Spleen (tissue), 11 donors: ENCODE data around the gene XPO4. TPM values are rescaled to one million over a fixed set of nuclear protein-coding genes. Genes with fewer than 3 reads are reported as not detected.

Source experiments
- DNase-seq: peaks from one replicate; pipeline ENCODE4 v3.0.0-alpha.2; 2020
- H3K27ac ChIP-seq, 8 donors: fragments of 200-600 bp; sonication (generic) in 7 of 8; 1 replicate in 4 of 8; 2 replicates in 4 of 8; pipeline versions ENCODE4 v1.5.0 to v1.8.0; 2016 to 2021; ENCODE audit warnings: inconsistent platforms in 4 of 8, mild to moderate bottlenecking in 4 of 8, moderate library complexity in 1 of 8
- H3K27me3 ChIP-seq, 7 donors: fragments of 200-600 bp; sonication (generic) in 6 of 7; replicated peaks in 1 of 7; 1 replicate in 4 of 7; 2 replicates in 3 of 7; pipeline versions ENCODE4 v1.5.0 to v1.8.0; 2016 to 2021; ENCODE audit warnings: inconsistent platforms in 3 of 7, mild to moderate bottlenecking in 1 of 7
- H3K36me3 ChIP-seq, 6 donors: fragments of 200-600 bp; sonication (generic) in 5 of 6; 1 replicate in 4 of 6; 2 replicates in 2 of 6; pipeline versions ENCODE4 v1.5.0 to v1.8.0; 2016 to 2021; ENCODE audit warnings: inconsistent platforms in 2 of 6
- H3K4me1 ChIP-seq, 6 donors: fragments of 200-600 bp; sonication (generic) in 5 of 6; 1 replicate in 3 of 6; 2 replicates in 3 of 6; pipeline versions ENCODE4 v1.5.0 to v1.8.0; 2016 to 2021; ENCODE audit warnings: inconsistent platforms in 3 of 6
- H3K4me3 ChIP-seq, 8 donors: fragments of 200-600 bp; sonication (generic) in 7 of 8; 1 replicate in 4 of 8; 2 replicates in 4 of 8; pipeline versions ENCODE4 v1.5.0 to v1.8.0; 2016 to 2021; ENCODE audit warnings: inconsistent platforms in 4 of 8, mild to moderate bottlenecking in 4 of 8, moderate library complexity in 2 of 8
- H3K9me3 ChIP-seq, 8 donors: fragments of 200-600 bp; sonication (generic) in 7 of 8; 1 replicate in 4 of 8; 2 replicates in 4 of 8; pipeline versions ENCODE4 v1.5.0 to v1.8.0; 2016 to 2021; ENCODE audit warnings: inconsistent platforms in 4 of 8
- POLR2A ChIP-seq, 3 donors: fragments of 450-650 bp; IDR thresholded peaks; one replicate each; pipeline ENCODE4 v1.5.1; 2017; ENCODE audit warnings: antibody characterized with exemption in 3 of 3, mild to moderate bottlenecking in 1 of 3
- POLR2AphosphoS5 ChIP-seq, 3 donors: sonication (generic); formaldehyde crosslinking; IDR thresholded peaks; one replicate each; pipeline ENCODE4 v1.5.1; 2017; ENCODE audit warnings: antibody characterized with exemption in 3 of 3
- WGBS, 5 donors: extraction: QIAGEN DNeasy Blood & Tissue Kit in 3 of 5; methylation state at CpG; one replicate each; pipeline versions ENCODE4 v1.1.5 to v1.1.7; 2013 to 2018; 5-methylcytosine and 5-hydroxymethylcytosine counted together
- intact Hi-C: fragments of 100-400 bp; cut with DNase I; formaldehyde crosslinking; loops from one replicate; pipeline ENCODE4 v1.15.0; 2023; ENCODE audit warnings: low total_unique reads
- polyA plus RNA-seq, 3 donors: library from polyadenylated mRNA; stranded (reverse); fragments of 200-250 nt; gene quantifications; one replicate each; pipeline ENCODE4 v1.2.1, GENCODE V29; 2013
- total RNA-seq, 7 donors: library from RNA; depleted of rRNA in 3 of 7; stranded (reverse); fragments of >200 nt in 3 of 7; fragmentation: NEBNext Ultra II Directional in 4 of 7; extraction: Animal tissue kit (Norgen Biotek cat#: 25700) in 4 of 7; gene quantifications; one replicate each; pipeline versions ENCODE4 v1.1.0 to v1.2.1, GENCODE V29; 2016 to 2021
- TF ChIP-seq, protein P1 (sequence below), 11 experiments: fragments of 200-600 bp in 7 of 11; fragments of 450-650 bp in 4 of 11; sonication (generic) in 4 of 11; IDR thresholded peaks in 8 of 11; conservative IDR thresholded peaks in 3 of 11; 1 replicate in 7 of 11; 2 replicates in 4 of 11; pipeline versions ENCODE4 v1.4.0 to v1.8.0; 2016 to 2021; ENCODE audit warnings: antibody characterized with exemption in 11 of 11, inconsistent platforms in 4 of 11, mild to moderate bottlenecking in 1 of 11
- donor health status: healthy with polysubstance abuse.
- donor health status: DM: no; HTN: no; CAD: no; lungs with moderate emphysema.
- donor health status: DM: no; HTN: no; CAD: no.
- donor health status: Bipolar disorder and iron deficiency.
- donor health status: healthy.
- donor health status: DM: no; HTN: no; CAD: no.
- donor health status: DM: yes; HTN: yes; CAD: no.

The XPO4 gene
- total and polyA plus RNA-seq, 10 donors: 3.1 to 23.1 (median 17.5) TPM

DNA sequence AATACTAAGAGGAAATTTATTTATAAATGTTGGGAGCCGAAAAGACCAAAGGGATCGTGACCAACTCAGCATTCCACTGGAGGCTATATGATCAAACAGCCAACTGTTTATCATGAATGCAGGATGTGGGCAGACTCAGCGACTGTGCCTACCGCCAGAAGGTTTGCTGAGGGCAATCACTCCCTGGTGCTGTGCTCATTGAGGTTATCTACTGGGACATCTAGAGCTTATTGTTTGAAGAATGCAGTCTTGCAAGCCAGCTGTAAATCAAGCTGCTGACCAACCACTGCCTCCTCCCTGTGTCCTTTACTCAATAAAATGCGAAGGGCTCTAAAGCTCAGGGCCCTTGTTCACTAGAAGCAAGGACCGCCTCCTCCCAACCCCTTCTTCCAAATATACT, 8.5 kb upstream of the XPO4 start:
- TF ChIP-seq POLR2AphosphoS5 (IDR thresholded peaks at IDR 0.05): no peak
- no peak for TF ChIP-seq POLR2A (IDR thresholded peaks at IDR 0.05)
- TF ChIP-seq, protein P1, sequence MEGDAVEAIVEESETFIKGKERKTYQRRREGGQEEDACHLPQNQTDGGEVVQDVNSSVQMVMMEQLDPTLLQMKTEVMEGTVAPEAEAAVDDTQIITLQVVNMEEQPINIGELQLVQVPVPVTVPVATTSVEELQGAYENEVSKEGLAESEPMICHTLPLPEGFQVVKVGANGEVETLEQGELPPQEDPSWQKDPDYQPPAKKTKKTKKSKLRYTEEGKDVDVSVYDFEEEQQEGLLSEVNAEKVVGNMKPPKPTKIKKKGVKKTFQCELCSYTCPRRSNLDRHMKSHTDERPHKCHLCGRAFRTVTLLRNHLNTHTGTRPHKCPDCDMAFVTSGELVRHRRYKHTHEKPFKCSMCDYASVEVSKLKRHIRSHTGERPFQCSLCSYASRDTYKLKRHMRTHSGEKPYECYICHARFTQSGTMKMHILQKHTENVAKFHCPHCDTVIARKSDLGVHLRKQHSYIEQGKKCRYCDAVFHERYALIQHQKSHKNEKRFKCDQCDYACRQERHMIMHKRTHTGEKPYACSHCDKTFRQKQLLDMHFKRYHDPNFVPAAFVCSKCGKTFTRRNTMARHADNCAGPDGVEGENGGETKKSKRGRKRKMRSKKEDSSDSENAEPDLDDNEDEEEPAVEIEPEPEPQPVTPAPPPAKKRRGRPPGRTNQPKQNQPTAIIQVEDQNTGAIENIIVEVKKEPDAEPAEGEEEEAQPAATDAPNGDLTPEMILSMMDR (IDR thresholded peaks at IDR 0.05 in 8 of 11, conservative IDR thresholded peaks at IDR 0.05 in 3 of 11): no peak
- H3K4me1 ChIP-seq: no peaks in the 10 kb centered on the region
- no peak for DNase-seq
- no peak overlapping the region for H3K4me3 ChIP-seq
- H3K9me3 ChIP-seq: no peaks in the 10 kb centered on the region
- intact Hi-C loops: no loop called here
- H3K27ac ChIP-seq: no peak overlapping the region
- H3K27me3 ChIP-seq: no peaks in the 10 kb centered on the region
- WGBS, 5 donors: 75 to 94% (median 91%) methylated on average over 6 of the region's 6 CpGs
- no peaks in the 10 kb centered on the region for H3K36me3 ChIP-seq

DNA sequence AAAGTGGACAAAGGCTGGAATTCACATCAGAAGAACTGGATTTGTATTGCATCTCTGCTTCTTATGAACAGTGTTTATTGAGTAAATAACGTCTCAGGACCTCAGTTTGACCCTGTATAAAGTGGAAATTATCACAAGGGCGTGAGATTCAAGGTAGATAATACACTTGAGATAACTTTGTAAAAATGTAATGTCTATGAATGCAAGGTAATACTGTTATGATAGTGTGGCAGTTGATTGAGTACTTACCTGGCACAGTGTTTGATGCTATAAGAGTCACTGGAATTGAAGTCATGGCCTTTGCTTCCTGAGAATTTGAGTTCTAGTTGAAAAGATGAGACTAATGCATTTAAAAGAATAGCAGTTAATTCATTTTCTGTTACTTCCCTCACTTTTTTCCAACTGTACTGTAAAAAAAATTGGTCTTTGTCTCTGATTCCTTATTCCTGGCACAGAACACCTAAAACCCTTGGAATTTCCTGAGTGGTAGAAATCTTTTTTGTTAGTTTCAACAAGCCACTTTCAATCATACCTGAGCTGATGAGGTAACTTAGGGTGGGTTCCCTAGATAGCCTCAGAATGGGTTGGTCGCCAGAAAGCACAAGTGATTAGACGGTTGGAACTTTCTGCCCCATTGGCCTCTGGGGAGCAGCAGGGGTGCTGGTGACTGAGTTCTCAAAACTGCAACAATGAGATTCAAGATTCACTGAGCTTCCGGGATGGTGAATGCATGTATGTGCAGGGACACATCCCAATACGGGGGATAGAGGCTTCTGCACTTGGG, 6.4 kb upstream of the XPO4 start:
- WGBS, 5 donors: 71 to 81% (median 74%) methylated on average over 6 of the region's 6 CpGs
- no peak for DNase-seq
- no peaks in the 10 kb centered on the region for H3K27me3 ChIP-seq
- no peak overlapping the region for H3K4me3 ChIP-seq
- no peaks in the 10 kb centered on the region for H3K4me1 ChIP-seq
- H3K36me3 ChIP-seq: no peaks in the 10 kb centered on the region
- no peak overlapping the region for H3K27ac ChIP-seq
- TF ChIP-seq POLR2AphosphoS5 (IDR thresholded peaks at IDR 0.05) (no peak), POLR2A (IDR thresholded peaks at IDR 0.05) (no peak)
- TF ChIP-seq, protein P1 (IDR thresholded peaks at IDR 0.05 in 8 of 11, conservative IDR thresholded peaks at IDR 0.05 in 3 of 11): no peak
- intact Hi-C loops: no loop called here
- H3K9me3 ChIP-seq: no peaks in the 10 kb centered on the region

DNA sequence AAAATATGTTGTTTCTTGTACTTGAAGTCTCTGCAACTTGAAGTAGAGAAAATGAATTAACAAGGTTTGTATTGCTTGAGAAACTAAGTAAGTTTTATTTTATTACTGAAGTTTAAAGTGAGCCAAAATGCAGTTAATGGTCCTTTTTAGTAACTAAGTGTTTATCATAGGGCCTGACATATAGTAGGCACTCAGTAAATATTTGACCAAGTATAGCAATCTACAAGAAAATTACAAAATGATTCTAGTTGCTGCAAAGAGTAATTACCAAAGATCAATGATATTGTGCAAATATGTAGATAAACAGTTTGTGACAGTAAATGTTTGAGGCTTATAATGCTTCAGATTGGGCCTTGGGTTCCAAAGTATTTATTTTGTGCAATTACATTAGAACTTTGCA, 2.4 kb upstream of the XPO4 start:
- no peak for TF ChIP-seq POLR2AphosphoS5 (IDR thresholded peaks at IDR 0.05)
- TF ChIP-seq, protein P1 (IDR thresholded peaks at IDR 0.05 in 8 of 11, conservative IDR thresholded peaks at IDR 0.05 in 3 of 11): no peak
- no peak for TF ChIP-seq POLR2A (IDR thresholded peaks at IDR 0.05)
- intact Hi-C loops: no loop called here
- Histone ChIP-seq H3K27me3 (no peaks in the 10 kb centered on the region), H3K4me3 (no peak overlapping the region), H3K9me3 (no peaks in the 10 kb centered on the region), H3K27ac (no peak overlapping the region), H3K4me1 (peaks cover 18 to 34% (median 29%) of the 10 kb centered on the region in 6 donors), H3K36me3 (peaks cover 0 to 6% (median under 1%) of the 10 kb centered on the region in 6 donors)
- DNase-seq: no peak

DNA sequence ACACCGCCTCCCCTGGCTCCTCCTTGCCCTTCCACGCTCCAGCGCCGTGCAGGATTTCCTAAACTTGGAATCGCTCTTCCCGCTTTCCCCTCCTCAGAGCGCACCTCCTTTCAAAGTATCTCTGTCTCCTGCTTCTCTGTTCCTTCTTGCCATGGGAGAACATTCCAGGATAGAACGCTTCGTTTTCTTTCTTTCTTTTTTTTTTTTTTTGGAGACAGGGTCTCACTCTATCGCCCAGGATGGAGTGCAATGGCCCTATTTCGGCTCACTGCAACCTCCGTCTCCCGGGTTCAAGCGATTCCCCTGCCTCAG, 574 bp upstream of the XPO4 start:
- peak overlapping the region; percentile 76 to 95 (median 92) for H3K27ac ChIP-seq

More for the DNA sequence above, 574 bp upstream of the XPO4 start:
- Histone ChIP-seq H3K36me3 (peaks cover 0 to 24% (median 3%) of the 10 kb centered on the region in 6 donors), H3K9me3 (no peaks in the 10 kb centered on the region), H3K4me1 (peaks cover 18 to 52% (median 34%) of the 10 kb centered on the region in 6 donors), H3K4me3 (peak overlapping the region; percentile 68 to 98 (median 88)), H3K27me3 (no peaks in the 10 kb centered on the region)
- intact Hi-C loops: no loop called here
- TF ChIP-seq POLR2AphosphoS5 (IDR thresholded peaks at IDR 0.05) (no peak), POLR2A (IDR thresholded peaks at IDR 0.05) (no peak)
- TF ChIP-seq, protein P1 (IDR thresholded peaks at IDR 0.05 in 8 of 11, conservative IDR thresholded peaks at IDR 0.05 in 3 of 11): peak in 1 of 11 experiments; percentile 3
- WGBS, 5 donors: 20 to 28% (median 27%) methylated on average over 14 of the region's 14 CpGs
- no peak for DNase-seq
